Activated CD8-positive, alpha-beta memory T cell treated with anti-CD3 and anti-CD28 coated beads, Interleukin-2, amount 10 ng/mL, durations not matched to agents 7 days and 5 days (primary cell): ENCODE data around the gene ENTHD1. TPM values are rescaled to one million over a fixed set of nuclear protein-coding genes. Genes with fewer than 3 reads are reported as not detected.
A peak's percentile ranks its signal among the peaks of the same experiment; 100 is the strongest.
"Not testable (repeated sequence)": the region's sequence is repeated elsewhere in the genome, so short reads cannot be mapped to it uniquely, and the experiment has no call there.

Experiments used
- ATAC-seq: fragments of 150-1000 bp; cut with Tn5 transposase; one replicate; pipeline ENCODE4 v1.10.0; 2021; ENCODE audit warnings: moderate library complexity
- CTCF ChIA-PET: fragments of 350-600 bp; sonication (Branson Sonifier 250); formaldehyde crosslinking; loops from one replicate; lab custom pipeline; 2021; ENCODE audit warnings: antibody characterized with exemption; lab: Charles Lee
- DNase-seq: peaks from one replicate; pipeline ENCODE4 v3.0.0-alpha.2; 2020
- H3K27ac Mint-ChIP-seq: one replicate; pipeline ENCODE4 v1.8.0; 2021; ENCODE audit warnings: mild to moderate bottlenecking, mixed read lengths
- H3K27me3 Mint-ChIP-seq: one replicate; pipeline ENCODE4 v1.8.0; 2021; ENCODE audit warnings: mixed read lengths
- H3K36me3 Mint-ChIP-seq: one replicate; pipeline ENCODE4 v1.8.0; 2021; ENCODE audit warnings: mild to moderate bottlenecking, mixed read lengths
- H3K4me1 Mint-ChIP-seq: one replicate; pipeline ENCODE4 v1.8.0; 2021; ENCODE audit warnings: mixed read lengths
- H3K4me3 Mint-ChIP-seq: one replicate; pipeline ENCODE4 v1.8.0; 2021; ENCODE audit warnings: mild to moderate bottlenecking, moderate library complexity, mixed read lengths
- H3K9me3 Mint-ChIP-seq: one replicate; pipeline ENCODE4 v1.8.0; 2022; ENCODE audit warnings: low read depth, mixed read lengths
- total RNA-seq, 2 experiments: library from RNA; stranded (reverse); gene quantifications; one replicate each; pipeline ENCODE4 v1.2.3, GENCODE V29; 2021

ENTHD1 gene
- total RNA-seq, 2 experiments from 2014 or later, result 0.21 to 0.41 TPM

DNA sequence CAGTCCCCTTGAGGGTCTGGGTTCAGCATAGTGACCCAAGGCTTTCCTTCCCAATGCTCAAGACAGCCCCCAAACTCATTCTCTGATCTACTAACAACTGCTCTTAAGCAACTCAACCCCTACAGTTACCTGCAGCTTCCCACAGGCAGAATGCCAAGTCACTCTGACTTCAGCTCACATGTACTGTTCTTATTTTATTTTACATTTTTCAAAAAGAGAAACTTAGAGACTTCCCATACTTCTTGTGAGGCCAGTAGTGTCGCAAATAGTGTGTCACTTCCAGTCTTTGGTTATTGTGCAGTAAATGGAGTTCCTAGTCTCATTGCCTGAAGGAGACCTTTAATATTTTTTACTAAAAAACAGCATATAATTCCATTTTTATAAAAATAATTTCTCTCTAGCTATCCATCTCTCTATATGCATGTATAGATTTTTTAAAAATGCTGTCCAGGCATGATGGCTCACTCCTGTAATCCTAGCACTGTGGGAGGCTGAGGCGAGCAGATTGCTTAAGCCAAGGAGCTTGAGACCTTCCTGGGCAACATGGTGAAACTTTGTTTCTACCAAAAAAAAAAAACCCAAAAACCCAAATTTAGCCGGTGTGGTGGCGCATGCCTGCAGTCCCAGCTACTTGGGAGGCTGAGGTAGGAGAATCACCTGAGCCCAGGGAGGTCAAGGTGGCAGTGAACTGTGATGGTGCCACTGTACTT is 41.8 kb downstream of the ENTHD1 start:
- no peaks in the 10 kb centered on the region for H3K36me3 Mint-ChIP-seq
- H3K4me3 Mint-ChIP-seq, result no peak overlapping the region
- DNase-seq, result no peak
- no peaks in the 10 kb centered on the region for H3K9me3 Mint-ChIP-seq
- CTCF ChIA-PET, result interaction anchor here (0.6 to 0.9 kb wide), 3 partner anchors 23 to 360 kb away, joined by 3 to 4 read pairs (median 3); no protein-coding TSS in a partner anchor
- H3K27me3 Mint-ChIP-seq, result peaks cover 11% of the 10 kb centered on the region
- no peak overlapping the region for H3K27ac Mint-ChIP-seq
- no peak for ATAC-seq
- no peaks in the 10 kb centered on the region for H3K4me1 Mint-ChIP-seq

DNA sequence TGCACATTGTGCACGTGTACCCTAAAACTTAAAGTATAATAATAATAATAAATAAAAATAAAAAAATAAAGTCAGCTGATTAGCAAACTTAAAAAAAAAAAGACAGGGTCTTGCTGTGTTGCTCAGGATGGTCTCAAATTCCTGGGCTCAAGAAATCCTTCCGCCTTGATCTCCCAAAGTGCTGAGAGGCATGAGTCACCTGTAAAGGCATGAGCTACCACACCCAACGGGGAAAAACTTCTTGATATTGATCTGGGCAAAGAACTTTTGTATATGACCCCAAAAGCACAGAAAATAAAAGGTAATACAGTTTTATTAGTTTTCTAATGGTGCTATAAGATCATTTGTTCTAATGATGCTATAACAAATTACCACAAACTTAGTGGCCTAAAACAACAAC is 46.1 kb downstream of the ENTHD1 start:
- CTCF ChIA-PET, result no interaction called here
- peaks cover 15% of the 10 kb centered on the region for H3K27me3 Mint-ChIP-seq

DNA sequence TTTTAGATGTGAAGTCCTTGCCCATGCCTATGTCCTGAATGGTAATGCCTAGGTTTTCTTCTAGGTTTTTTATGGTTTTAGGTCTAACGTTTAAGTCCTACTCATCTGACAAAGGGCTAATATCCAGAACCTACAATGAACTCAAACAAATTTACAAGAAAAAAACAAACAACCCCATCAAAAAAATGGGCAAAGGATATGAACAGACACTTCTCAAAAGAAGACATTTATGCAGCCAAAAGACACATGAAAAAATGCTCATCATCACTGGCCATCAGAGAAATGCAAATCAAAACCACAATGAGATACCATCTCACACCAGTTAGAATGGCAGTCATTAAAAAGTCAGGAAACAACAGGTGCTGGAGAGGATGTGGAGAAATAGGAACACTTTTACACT is 47.0 kb downstream of the ENTHD1 start:
- DNase-seq, H3K4me3 Mint-ChIP-seq, H3K27ac Mint-ChIP-seq, ATAC-seq, H3K4me1 Mint-ChIP-seq, H3K36me3 Mint-ChIP-seq, CTCF ChIA-PET, H3K9me3 Mint-ChIP-seq: not testable (repeated sequence)
- H3K27me3 Mint-ChIP-seq, result peaks cover 16% of the 10 kb centered on the region

More for the DNA sequence above, 46.1 kb downstream of the ENTHD1 start:
- DNase-seq (no peak), ATAC-seq (no peak)
- no peak overlapping the region for H3K27ac Mint-ChIP-seq
- no peaks in the 10 kb centered on the region for H3K4me1 Mint-ChIP-seq
- peaks cover 2% of the 10 kb centered on the region for H3K36me3 Mint-ChIP-seq
- peaks cover 2% of the 10 kb centered on the region for H3K9me3 Mint-ChIP-seq
- no peak overlapping the region for H3K4me3 Mint-ChIP-seq

DNA sequence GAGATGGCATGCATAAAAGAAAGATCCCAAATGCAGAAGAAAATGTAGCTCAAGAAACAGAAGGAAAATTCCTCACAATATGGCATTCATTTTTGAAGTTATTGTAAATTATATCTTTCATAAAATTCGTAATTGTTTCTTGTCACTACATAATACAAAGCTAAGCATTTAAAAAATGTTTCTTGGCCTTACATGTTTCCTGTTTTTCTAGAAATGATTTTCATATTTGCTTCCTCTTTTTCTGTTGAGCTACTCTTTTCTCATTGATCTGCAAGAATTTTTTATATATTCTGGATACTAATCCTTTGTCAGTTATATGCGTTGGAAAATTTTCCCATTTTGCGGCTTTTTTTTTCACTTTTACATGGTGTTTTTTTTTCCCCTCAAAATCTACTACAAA is 48.0 kb downstream of the ENTHD1 start:
- CTCF ChIA-PET, result no interaction called here
- Mint-ChIP-seq H3K4me3 (no peak overlapping the region), H3K27ac (no peak overlapping the region), H3K36me3 (peaks cover 3% of the 10 kb centered on the region), H3K9me3 (peaks cover 2% of the 10 kb centered on the region), H3K27me3 (peaks cover 10% of the 10 kb centered on the region), H3K4me1 (no peaks in the 10 kb centered on the region)
- DNase-seq, result no peak
- ATAC-seq, result no peak

DNA sequence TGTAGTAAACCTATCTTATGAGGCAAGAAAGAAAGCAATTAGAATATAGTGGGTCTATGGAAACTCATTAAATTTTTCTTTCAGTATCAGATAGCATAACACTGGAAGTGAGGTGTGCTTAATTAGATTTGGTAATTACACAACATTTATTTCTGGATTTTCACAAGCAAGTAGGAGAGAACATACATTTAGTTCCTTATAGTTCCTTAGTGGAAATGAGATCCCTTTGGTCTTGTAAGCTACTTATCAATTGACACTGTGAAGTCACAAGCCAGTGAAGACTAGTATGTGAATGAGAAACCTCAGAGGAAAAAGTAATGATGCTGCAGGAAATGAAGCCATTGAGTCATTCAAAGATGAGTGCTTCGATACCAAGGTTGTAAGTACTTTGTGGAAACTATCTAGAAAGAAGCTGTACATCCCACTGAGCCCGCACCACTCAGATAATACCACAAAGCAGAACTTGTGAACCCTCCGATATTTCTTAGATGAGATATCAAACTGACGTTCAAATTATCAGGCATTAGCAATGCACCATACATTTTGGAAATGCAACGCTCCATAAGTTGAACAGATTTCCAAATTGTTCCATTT is 53.5 kb downstream of the ENTHD1 start:
- peaks cover 30% of the 10 kb centered on the region for H3K27me3 Mint-ChIP-seq
- peak overlapping the region; percentile 41 for H3K27ac Mint-ChIP-seq

DNA sequence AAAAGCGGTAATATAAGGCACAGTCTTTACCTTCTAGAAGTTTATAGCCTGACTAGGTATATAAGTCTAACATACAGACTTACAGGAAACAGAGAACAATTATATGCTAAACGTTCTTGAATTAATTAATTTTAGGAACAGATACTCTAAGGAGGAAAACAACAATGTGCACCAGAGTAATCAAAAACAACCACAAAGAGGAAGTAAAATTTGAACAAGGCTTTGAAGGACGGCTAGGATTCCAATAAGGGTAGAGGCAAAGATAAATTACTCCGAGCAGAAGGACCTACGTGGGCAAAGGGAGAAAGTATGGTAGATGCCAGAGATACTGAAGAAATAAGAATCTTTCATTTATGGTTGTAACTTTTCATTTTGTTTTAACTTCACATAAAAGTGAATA is 54.4 kb downstream of the ENTHD1 start:
- H3K36me3 Mint-ChIP-seq, result peaks cover 1% of the 10 kb centered on the region
- CTCF ChIA-PET, result no interaction called here

More for the DNA sequence above, 53.5 kb downstream of the ENTHD1 start:
- DNase-seq (peak; percentile 79), ATAC-seq (peak; percentile 97)
- Mint-ChIP-seq H3K36me3 (peaks cover 1% of the 10 kb centered on the region), H3K4me1 (peaks cover 14% of the 10 kb centered on the region), H3K4me3 (peak overlapping the region; percentile 0), H3K9me3 (peaks cover 2% of the 10 kb centered on the region)
- CTCF ChIA-PET, result interaction anchor here (1.0 kb wide), 1 partner anchor 9 kb away, joined by 4 read pairs; no protein-coding TSS in a partner anchor

DNA sequence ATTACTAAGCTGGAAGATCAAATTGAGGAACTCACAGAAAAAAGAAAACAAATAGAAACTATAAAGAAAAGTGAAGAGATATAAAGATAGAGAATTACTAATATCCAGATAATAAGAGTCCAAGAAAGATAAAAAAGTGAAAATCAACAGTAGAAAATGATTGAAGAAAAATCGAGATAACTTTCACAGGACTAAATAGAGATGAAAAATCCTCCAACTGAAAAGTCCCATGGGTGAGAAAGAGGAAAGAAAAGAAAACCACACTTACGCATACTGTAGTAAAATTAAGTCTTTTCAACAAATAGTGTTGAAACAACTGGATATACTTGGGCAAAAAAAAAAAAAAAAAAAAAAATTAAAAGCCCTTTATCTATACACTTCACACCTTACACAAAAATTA is 60.0 kb downstream of the ENTHD1 start:
- H3K4me3 Mint-ChIP-seq, result no peak overlapping the region
- no peak for ATAC-seq
- H3K27me3 Mint-ChIP-seq, result peaks cover 42% of the 10 kb centered on the region
- CTCF ChIA-PET, result interaction anchor here (2.2 kb wide), 1 partner anchor 191 kb away, joined by 5 read pairs; no protein-coding TSS in a partner anchor
- peaks cover 6% of the 10 kb centered on the region for H3K4me1 Mint-ChIP-seq
- no peaks in the 10 kb centered on the region for H3K9me3 Mint-ChIP-seq
- H3K36me3 Mint-ChIP-seq, result no peaks in the 10 kb centered on the region
- DNase-seq, result no peak
- no peak overlapping the region for H3K27ac Mint-ChIP-seq

More for the DNA sequence above, 54.4 kb downstream of the ENTHD1 start:
- H3K9me3 Mint-ChIP-seq, result peaks cover 2% of the 10 kb centered on the region
- DNase-seq (no peak), ATAC-seq (no peak)
- peaks cover 14% of the 10 kb centered on the region for H3K4me1 Mint-ChIP-seq
- peak overlapping the region; percentile 16 for H3K27ac Mint-ChIP-seq
- H3K4me3 Mint-ChIP-seq, result no peak overlapping the region
- peaks cover 33% of the 10 kb centered on the region for H3K27me3 Mint-ChIP-seq

DNA sequence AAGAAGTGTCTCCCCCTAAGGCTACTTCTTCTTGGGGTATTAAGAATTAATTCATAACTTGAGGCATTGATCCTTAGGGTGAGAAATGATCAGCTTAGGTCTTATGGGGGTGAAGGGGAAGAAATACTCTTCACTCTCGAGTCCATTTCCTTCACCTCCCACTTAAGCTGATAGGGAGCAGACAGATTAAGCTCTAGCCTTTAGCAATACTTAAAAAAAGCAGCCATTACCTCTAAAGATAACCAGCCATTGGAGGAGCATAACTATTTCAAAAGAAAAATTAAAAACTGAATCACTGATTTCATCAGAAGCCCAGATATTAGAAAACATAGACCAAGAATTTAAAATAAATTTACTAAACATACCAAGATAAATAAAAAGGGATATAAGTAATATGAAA is 60.5 kb downstream of the ENTHD1 start:
- DNase-seq (no peak), ATAC-seq (no peak)
- H3K27me3 Mint-ChIP-seq, result peaks cover 44% of the 10 kb centered on the region
- no peaks in the 10 kb centered on the region for H3K9me3 Mint-ChIP-seq
- CTCF ChIA-PET, result interaction anchor here (2.2 kb wide), 1 partner anchor 192 kb away, joined by 5 read pairs; no protein-coding TSS in a partner anchor
- no peaks in the 10 kb centered on the region for H3K36me3 Mint-ChIP-seq
- H3K4me3 Mint-ChIP-seq, result no peak overlapping the region
- no peak overlapping the region for H3K27ac Mint-ChIP-seq
- peaks cover 6% of the 10 kb centered on the region for H3K4me1 Mint-ChIP-seq

DNA sequence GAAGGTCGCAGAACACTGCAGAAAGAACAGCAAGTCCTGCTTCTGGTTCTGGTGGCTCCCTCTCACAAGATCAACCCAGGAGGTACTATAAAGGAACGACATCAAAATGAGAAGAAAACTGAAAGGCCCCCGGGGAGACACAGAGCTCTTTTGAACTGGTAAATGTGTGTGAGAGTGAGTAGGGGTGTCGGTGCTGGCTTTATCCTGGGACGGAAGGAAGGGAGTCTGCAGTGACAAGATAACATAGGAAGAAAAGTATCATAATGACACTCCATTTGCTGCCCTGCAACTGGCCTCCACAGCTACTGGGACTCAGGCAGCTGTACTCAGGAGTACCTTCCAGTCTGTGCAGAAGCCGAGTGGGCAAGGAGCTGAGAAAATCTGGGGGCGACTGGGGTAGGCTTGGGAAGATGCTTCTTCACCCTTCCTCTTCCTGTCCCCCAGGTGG is 60.9 kb downstream of the ENTHD1 start:
- CTCF ChIA-PET, result interaction anchor here (2.2 kb wide), 1 partner anchor 192 kb away, joined by 5 read pairs; no protein-coding TSS in a partner anchor
- Mint-ChIP-seq H3K4me1 (peaks cover 6% of the 10 kb centered on the region), H3K4me3 (no peak overlapping the region)

DNA sequence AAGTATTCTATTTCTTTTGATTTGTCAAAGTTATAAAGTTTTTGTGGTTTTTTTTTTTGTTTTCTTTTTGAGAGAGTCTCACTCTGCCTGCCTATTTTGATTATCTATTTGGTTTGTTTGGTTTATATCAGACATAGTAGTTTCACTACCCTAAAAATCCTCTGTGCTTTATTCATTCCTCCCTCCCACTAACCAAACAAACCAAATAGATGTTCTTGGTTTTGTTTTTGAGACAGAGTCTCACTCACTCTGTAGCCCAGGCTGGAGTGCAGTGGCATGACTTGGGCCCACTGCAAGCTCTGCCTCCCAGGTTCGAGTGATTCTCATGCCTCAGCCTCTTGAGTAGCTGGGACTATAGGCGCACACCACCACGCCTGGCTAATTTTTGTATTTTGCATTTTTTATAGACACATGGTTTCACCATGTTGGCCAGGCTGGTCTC is 67.9 kb downstream of the ENTHD1 start:
- no peaks in the 10 kb centered on the region for H3K9me3 Mint-ChIP-seq
- peak; percentile 95 for ATAC-seq
- peaks cover 17% of the 10 kb centered on the region for H3K4me1 Mint-ChIP-seq
- no peak overlapping the region for H3K4me3 Mint-ChIP-seq
- CTCF ChIA-PET, result no interaction called here
- peak overlapping the region; percentile 25 for H3K27ac Mint-ChIP-seq
- H3K27me3 Mint-ChIP-seq, result peaks cover 19% of the 10 kb centered on the region
- peaks cover 2% of the 10 kb centered on the region for H3K36me3 Mint-ChIP-seq
- peak; percentile 50 for DNase-seq

More for the DNA sequence above, 60.9 kb downstream of the ENTHD1 start:
- ATAC-seq, result no peak
- DNase-seq, result no peak
- Mint-ChIP-seq H3K9me3 (no peaks in the 10 kb centered on the region), H3K36me3 (no peaks in the 10 kb centered on the region), H3K27ac (no peak overlapping the region), H3K27me3 (peaks cover 44% of the 10 kb centered on the region)

DNA sequence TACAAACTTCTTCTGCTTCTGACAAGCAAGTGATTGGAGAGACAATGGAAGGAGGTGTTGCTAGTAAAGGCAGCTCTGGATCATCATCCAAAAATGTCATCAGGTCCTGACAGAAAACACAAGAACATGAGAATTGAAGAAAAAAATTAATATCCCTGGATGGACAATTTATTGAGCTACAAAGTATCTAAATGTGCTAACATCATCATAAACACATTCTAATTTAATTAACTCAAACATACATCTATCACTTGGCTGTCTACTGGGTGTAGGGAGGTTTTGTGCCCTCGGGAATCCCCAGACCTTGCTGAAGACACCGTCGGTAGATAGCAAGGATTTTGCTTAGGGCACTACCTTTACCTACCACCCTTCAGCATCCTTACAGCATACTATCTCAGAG is 72.6 kb downstream of the ENTHD1 start:
- no peak overlapping the region for H3K27ac Mint-ChIP-seq
- peaks cover 26% of the 10 kb centered on the region for H3K27me3 Mint-ChIP-seq
- no peaks in the 10 kb centered on the region for H3K9me3 Mint-ChIP-seq
- H3K36me3 Mint-ChIP-seq, result peaks cover 2% of the 10 kb centered on the region
- H3K4me3 Mint-ChIP-seq, result no peak overlapping the region
- H3K4me1 Mint-ChIP-seq, result peaks cover 16% of the 10 kb centered on the region
- CTCF ChIA-PET, result interaction anchor here (0.7 kb wide), 1 partner anchor 41 kb away, joined by 3 read pairs; no protein-coding TSS in a partner anchor
- DNase-seq (no peak), ATAC-seq (no peak)

DNA sequence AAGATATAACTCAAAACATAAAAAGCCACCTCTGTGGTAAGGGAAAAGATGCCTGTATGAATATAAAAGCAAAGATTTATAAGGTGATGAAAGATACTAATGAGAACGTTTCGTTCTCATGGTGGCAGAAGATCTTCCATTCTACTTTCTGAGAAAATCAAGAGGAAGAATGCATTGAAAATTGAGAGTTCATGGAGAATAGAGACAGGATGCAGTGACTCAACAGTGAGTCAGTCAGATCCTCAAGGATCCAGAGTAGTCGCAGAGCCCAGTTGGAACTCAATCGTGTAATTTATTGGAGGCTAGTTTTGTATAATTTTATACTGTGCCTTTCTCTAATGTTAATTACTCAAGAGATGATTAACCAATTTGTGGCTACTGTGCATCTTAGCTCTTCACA is 73.3 kb downstream of the ENTHD1 start:
- CTCF ChIA-PET, result no interaction called here
- H3K4me3 Mint-ChIP-seq, result no peak overlapping the region
- H3K4me1 Mint-ChIP-seq, result peaks cover 9% of the 10 kb centered on the region
- H3K27ac Mint-ChIP-seq, result no peak overlapping the region
- ATAC-seq, result no peak
- H3K36me3 Mint-ChIP-seq, result peaks cover 2% of the 10 kb centered on the region
- peaks cover 30% of the 10 kb centered on the region for H3K27me3 Mint-ChIP-seq
- no peak for DNase-seq
- no peaks in the 10 kb centered on the region for H3K9me3 Mint-ChIP-seq

DNA sequence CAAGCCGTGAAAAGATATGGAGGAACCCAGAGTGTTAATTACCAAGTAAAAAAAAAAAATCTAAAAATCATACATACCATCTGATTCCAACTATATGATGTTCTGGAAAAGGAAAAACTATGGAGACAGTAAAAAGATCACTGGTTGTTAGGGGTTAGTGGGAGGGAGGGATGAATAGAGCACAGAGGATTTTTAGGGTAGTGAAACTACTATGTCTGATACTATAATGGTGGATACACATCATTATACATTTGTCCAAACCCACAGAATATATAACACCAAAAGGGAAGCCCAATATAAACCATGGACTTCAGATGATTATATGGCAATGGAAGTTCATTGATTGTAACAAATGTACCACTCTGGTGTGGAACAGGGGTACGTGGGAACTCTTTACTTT is 74.1 kb downstream of the ENTHD1 start:
- H3K36me3 Mint-ChIP-seq, result no peaks in the 10 kb centered on the region
- peaks cover 28% of the 10 kb centered on the region for H3K27me3 Mint-ChIP-seq
- CTCF ChIA-PET, result no interaction called here
- no peak for ATAC-seq
- no peak overlapping the region for H3K27ac Mint-ChIP-seq
- H3K9me3 Mint-ChIP-seq, result no peaks in the 10 kb centered on the region
- no peak for DNase-seq
- peaks cover 9% of the 10 kb centered on the region for H3K4me1 Mint-ChIP-seq
- no peak overlapping the region for H3K4me3 Mint-ChIP-seq
